Amniotic epithelial cell (primary cell): ENCODE measurements around the gene IL10.

Experiments
- DNase-seq: peaks from one replicate; pipeline ENCODE4 v3.0.0-alpha.2; 2010; ENCODE audit warnings: low read depth

Gene IL10

GRCh38 chr1:206734499-206735142 lies 37.7 kb downstream of the IL10 start:
- peak; percentile 50 for DNase-seq

GRCh38 chr1:206732992-206733391 lies 39.3 kb downstream of the IL10 start:
- no peak for DNase-seq

- no peak for DNase-seq
These were observed 39.8 kb downstream of the IL10 start for GRCh38 chr1:206732508-206732907.

- no peak for DNase-seq
These were observed 42.8 kb downstream of the IL10 start for GRCh38 chr1:206729507-206729906.

GRCh38 chr1:206729050-206729449 lies 43.2 kb downstream of the IL10 start:
- no peak for DNase-seq

- no peak for DNase-seq
These were observed 43.7 kb downstream of the IL10 start for GRCh38 chr1:206728697-206728987.

- no peak for DNase-seq
These were observed 44.2 kb downstream of the IL10 start for GRCh38 chr1:206727981-206728696.

- DNase-seq: peak; percentile 46
These were observed 47.0 kb downstream of the IL10 start for GRCh38 chr1:206725109-206725963.

GRCh38 chr1:206723805-206724472 lies 48.4 kb downstream of the IL10 start:
- DNase-seq: peak; percentile 83

- DNase-seq: no peak
These were observed 48.9 kb downstream of the IL10 start for GRCh38 chr1:206723462-206723804.

GRCh38 chr1:206722751-206723461 lies 49.4 kb downstream of the IL10 start:
- no peak for DNase-seq

- DNase-seq: no peak
These were observed 50.8 kb downstream of the IL10 start for GRCh38 chr1:206721454-206721853.

- DNase-seq: no peak
These were observed 53.0 kb downstream of the IL10 start for GRCh38 chr1:206719169-206719839.

- DNase-seq: no peak
These were observed 54.7 kb downstream of the IL10 start for GRCh38 chr1:206717674-206717989.
